ELR (cell line): ENCODE measurements around the gene PDGFB.
A peak's percentile ranks its signal among the peaks of the same experiment; 100 is the strongest.

ENCODE experiments used
- DNase-seq: peaks from one replicate; pipeline ENCODE4 v3.0.0-alpha.2; 2015; ENCODE audit warnings: low read depth

Gene PDGFB

DNA sequence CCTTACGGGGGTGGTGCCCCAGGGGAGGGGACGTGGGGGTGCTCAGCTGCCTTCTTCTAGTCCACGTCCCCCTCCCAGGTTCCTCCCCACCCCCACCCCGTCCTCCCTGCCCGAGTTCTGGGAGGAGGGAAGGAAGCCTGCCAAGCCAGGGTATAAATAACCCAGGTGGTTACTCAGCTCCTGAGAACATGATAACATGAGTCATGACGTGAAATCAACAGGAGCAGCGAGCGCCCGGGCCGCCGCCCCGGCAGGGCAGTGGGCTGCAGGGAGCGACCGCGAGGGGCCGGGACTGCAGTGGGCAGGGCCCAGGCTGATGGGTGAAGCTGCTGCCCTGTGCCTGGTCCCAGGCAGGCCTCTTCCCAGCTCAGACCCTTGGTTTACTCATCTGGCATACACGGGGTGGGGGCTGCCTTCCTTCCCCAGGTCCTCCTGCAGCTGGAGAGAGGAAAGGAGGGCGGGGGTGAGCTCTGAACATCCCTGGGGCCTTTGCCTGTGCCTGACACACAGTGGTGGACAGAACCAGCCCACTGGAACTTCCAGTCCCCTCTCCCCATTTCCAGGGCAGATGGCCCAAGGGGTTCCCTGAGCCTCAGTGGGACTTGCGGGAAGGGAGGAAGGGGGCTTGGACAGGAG lies 8.8 kb upstream of the PDGFB start:
- peak; percentile 90 for DNase-seq

GRCh38 chr22:39252461-39253434 lies 8.0 kb upstream of the PDGFB start:
- peak; percentile 35 for DNase-seq

DNA sequence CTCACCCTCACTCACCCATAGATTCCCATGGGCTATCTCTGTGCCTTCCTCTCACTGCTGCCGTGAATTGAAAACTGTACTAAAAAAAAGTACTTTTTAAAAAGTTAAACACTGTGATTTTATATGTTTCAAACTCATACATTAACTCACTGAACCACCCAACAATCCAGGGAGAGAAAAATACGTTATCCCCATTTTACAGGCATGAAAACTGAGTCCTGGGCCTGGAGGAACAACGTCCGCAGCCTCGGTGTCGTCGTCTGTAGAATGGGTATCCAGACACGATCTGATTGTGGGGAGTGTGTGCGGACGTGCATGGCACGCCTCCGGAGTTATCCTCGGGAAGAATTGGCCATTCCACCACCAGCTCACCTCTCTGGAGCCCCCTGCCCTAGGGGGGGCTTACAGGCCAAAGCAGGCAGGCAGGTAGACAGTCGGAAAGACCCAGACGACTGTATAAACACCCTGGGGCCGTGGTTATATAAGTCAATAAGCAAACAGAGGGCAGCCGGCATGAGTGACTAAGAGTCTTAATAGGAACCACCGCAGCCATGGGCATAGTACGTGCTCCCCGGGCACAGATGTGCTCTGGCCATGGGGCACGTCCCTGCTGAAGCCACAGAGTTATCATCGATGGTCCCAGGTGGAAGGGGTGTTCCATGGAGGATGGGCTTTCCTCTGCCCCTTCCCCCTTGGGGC lies 7.1 kb upstream of the PDGFB start:
- DNase-seq = peak; percentile 53

GRCh38 chr22:39250838-39251237 lies 6.1 kb upstream of the PDGFB start:
- no peak for DNase-seq

DNA sequence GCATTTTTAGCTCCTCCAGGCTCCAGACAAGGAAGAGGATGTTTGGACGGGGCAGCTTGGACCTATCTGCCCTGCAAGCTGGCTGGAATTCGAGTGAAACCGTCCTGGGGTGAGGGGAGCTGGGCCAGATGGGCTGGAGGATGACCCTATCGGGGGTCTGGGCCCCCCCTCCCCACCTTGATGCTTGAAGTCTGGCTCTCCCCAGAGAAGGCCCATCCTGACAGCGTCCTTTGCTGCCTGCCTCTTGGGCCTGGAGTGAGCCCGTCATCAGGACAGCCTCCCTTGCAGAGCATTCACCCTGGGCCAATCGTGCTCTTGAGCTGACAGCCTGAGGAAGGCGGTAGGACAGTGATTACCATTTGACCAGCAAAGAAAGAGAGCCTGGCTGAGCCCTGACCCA lies 5.3 kb upstream of the PDGFB start:
- no peak for DNase-seq

DNA sequence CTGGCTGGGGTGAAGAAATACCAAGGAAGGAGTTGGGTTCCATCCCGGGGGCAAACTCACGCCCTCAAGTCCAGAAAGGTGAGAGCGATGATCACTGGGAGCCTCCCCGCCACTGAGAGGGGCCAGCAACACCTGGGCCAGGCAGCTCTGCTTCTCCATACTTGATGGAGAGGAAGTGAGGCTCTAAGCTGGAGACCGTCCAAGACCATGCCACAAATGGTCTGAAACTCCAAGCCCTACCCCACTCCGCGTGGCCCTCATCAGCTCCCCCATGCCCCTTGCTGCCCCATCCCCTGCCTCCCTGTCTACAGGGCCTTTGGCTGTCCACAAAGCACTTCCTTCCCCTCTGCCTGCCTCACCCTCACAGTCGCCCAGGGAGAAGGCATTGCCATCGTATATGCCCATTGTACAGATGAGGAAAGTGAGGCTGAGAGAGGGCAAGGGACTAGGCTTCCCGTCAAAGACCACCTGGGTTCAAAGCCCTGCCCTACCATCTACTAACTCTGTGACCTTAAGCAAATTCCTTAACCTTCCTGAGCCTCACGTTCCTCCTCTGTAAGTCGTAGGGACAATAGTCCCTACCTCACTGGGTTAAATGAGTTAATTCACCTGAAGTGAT lies 4.4 kb upstream of the PDGFB start:
- no peak for DNase-seq

DNA sequence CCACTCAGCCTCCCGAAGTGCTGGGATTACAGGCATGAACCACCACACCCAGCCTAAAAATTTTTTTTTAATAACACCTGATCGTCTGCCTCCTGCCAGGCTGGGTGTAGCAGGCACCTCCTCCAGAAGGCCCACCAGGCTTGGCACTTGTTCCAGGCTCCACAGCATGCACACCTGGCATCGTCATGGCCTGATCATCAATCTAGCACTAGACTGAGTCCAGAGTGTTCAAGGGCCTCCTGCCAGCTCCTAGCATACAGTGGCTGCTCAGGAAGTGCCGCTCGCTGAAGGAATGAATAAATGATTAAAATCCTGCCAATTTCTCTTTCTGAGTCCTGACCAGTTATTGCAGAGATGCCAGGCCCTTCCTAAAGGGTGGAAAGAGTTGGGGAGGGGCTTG lies 3.5 kb upstream of the PDGFB start:
- no peak for DNase-seq

DNA sequence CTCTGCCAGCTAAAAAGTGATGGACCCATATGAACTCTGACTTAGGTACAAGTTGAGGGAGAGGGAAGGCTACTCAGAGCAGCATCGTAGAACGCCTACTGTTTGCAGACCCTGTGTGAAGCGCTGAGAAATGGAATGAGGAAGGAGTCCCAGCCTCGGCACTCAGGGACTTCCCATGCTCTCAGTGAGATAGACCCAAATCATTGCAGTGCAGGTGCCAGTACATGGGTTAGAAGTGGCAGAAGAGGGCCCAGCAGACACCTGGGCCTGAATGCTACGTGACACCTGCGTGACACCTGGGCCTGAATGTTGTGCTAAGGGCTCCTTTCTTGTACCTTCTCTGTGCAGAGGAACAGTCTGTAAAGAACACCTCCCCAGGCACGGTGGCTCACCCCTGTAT lies 2.6 kb upstream of the PDGFB start:
- no peak for DNase-seq

DNA sequence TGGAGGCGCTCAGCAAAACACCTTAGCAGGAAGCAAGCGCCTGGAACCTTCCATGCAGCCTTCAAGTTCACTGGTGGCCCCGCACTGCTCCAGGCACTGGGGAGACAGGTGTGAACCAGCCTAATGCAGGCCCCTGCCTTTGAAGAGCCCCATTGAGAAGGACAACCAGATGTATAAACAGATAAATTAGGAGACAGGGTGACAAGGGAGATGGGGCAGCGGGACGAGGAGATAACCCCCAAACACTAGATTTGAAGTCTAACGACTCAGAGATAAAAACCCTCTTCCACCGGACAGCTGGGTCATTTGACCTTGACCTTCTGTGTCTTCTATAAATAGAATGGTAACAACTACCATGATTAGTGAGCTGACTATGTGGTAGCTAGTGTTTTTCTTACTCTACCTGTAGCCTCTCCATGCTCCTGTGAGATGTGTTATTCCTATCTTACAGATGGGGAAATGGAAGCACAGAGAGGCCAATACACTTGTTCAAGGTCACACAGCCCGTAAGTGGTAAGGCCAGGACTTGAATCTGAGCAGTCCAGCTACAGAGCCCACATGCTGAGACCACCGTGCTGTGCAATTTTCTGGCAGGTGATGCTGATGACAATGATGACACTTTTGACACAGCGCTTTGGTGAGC lies 2.0 kb upstream of the PDGFB start:
- no peak for DNase-seq

- no peak for DNase-seq
These were observed 1.4 kb upstream of the PDGFB start for GRCh38 chr22:39246217-39246616.

DNA sequence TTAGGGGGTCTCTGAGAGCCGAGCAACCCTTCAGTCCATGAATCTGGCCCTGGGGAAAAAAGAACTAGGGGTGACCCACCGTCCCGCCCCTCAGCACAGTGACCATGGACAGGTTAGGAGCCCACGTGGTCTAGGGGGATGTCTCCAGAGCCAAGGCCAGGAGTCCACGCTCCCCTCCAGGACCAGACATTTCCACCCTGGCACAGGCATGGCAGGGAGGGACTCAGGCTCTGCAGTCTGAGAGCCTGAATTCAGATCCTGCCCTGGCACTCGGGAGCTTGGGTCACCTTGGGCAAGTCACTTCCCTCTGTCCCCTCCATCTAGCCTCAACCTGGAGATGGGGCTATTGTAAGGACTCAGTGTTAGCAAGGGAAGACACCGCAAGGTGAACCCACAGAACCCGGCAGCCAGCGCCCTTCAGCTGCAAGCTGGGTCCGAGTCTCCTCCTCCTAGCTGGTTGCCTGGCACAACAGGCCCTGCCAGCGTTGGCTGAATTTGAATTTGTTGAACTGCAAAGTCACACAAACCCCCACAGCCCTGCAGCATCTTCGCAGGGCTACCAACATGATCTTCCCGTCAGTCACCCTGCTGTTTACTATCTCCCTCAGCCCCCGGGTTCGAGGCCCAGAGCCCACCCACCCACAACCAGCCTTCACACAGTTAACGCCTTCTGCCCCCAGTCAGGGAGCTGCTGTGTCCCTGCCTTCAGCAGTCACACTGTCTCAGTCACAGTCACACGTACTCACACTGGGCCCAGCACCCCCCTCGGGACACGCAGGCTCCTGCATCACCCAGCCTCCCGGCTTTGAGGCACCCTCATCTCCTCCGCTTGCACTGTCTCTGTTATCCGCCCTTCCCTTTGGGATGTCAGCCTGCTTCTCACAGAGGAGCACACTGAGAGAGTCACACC lies 603 bp upstream of the PDGFB start:
- no peak for DNase-seq

DNA sequence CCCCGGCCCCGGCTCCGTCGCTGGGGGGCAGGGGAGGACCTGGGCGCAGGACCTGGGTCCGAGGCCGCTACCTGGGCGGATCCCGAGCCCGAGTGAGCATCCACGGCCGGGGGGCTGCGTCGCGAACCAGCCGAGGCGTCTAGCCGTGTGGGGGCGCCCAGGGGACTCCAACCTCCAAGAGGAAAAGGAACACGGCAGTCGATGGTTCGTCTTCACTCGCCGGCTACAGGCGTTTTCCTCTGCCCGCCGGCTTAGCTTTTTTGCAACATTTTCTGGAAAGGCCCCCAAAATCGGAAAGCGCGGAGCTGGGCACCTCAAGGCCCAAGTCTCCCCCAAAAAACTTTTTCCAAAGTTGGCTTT lies 666 bp downstream of the PDGFB start:
- DNase-seq = peak; percentile 37

DNA sequence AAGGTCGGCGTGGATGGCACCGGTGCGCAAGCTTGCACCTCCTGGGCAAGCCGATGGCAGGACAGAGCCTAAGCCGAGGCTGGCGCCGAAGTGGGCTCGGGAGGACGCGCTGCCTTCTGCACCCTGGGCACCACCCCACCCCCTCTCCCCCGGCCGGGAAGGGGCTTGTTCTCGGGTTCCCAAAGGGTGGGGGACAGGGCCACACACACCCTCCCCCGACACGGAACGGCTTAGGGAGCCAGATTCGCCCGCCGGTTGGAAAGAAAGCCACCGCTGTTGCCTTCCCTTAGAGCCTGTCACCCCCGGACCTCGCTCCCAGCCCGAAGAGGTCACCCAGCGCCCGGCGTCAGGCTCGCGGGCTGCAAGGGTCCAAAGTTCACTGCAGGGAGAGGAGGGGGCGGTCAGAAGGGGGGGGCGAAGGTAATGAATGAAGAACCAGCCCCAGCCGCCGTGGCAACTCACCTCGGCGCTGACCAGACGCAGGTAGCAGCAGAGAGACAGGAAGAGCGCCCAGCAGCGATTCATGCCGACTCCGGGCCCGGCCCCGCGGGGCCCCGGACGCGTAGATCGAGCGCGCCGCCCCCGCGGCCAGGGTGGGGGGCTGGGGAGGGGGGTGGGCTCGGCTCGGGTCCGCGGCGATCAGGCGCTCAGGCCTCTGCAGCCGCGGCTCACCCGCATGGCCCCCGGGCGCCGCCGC lies 1.2 kb downstream of the PDGFB start:
- DNase-seq = no peak

- no peak for DNase-seq
These were observed 2.0 kb downstream of the PDGFB start for GRCh38 chr22:39242595-39243438.

DNA sequence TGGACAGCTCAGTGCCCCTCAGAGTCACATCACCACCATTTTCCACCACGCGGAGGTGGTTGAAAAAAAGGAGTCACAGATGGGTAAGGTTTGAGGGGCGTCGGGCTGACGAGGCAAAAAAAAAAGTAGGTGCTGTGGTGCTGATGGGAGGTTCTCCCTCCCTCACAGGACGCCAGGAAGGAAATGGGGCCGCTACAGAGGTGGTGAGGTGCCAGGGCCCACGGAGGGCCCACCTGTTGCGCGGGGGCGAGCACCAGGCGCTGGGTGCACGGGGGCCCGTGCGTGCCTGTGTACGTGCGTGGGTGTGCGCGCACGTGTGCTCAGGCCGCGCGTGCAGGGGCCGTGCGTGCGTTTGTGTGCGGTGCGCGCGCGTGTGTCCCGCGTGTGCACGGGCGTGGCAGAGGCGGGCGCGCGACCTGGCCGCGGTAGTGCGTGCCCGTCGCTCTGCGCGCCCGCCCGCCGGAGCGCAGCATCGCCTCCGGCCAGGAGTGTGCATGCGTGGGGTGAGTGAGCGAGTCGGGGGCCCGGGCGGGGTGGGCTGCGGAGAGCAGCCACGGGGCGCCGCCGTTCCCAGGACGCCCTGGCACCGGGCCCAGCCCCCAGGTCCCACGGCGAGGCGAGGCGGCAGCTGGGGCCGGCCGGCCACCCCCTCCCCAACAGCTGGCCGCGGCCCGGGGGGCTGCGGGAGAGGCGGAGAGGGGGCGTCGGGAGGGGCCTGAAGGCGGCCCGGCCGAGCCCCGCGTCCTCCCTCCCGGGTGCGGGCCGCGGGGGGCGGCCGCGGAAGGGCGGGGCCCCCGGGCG lies 2.8 kb downstream of the PDGFB start:
- no peak for DNase-seq

DNA sequence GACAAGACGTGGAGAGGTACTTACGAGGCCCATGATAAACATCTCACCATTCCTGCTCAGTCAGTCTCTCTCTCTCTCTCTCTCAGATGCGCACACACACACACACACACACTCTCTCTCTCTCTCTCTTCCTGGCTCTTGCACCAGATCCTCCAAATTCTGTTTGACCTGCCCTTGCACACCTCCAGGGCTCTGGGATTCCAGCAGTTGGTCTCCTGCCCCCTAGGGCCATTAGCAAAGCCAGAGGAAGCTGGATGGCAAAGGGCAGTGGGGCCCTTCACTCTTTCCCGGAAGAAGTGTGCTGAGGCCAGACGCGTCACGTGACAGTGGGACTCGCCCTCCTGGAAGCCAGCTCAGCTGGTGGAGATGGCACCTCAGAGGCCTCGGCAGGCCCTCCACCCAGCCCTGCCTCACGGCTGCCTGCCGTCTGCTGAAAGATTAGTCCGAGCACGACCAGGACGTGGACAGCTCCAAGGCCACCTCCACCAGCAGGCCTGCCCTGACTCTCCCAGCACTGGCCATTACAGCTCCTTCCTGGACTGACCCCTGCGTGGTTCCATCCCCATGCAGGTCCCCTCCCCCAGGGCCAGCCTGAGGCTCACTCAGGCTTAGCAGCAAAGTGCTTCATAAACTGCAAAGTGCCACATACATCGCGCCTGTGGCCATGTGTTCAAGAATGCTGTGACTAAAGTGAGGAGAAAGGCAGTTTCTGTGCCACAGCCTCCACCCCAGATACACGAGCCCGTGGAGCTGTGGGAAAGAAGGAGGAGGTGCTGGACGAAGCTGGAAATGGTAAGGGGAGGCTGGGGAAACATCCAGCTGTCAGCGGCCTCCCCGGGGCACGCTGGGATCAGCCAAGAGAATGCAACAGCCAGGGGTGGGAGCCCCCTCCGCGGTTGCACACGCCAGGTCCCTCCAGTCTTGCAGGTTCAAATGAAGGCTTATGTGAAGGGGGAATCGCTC lies 3.7 kb downstream of the PDGFB start:
- no peak for DNase-seq
